Spleen (tissue), 7 donors: ENCODE data around the gene FAM53B.

Experiments
- POLR2A ChIP-seq, 3 donors: fragments of 450-650 bp; IDR thresholded peaks; one replicate each; pipeline ENCODE4 v1.5.1; 2017; ENCODE audit warnings: antibody characterized with exemption in 3 of 3, mild to moderate bottlenecking in 1 of 3
- POLR2AphosphoS5 ChIP-seq, 3 donors: sonication (generic); formaldehyde crosslinking; IDR thresholded peaks; one replicate each; pipeline ENCODE4 v1.5.1; 2017; ENCODE audit warnings: antibody characterized with exemption in 3 of 3
- TF ChIP-seq, protein P1 (sequence below), 11 experiments: fragments of 200-600 bp in 7 of 11; fragments of 450-650 bp in 4 of 11; sonication (generic) in 4 of 11; IDR thresholded peaks in 8 of 11; conservative IDR thresholded peaks in 3 of 11; 1 replicate in 7 of 11; 2 replicates in 4 of 11; pipeline versions ENCODE4 v1.4.0 to v1.8.0; 2016 to 2021; ENCODE audit warnings: antibody characterized with exemption in 11 of 11, inconsistent platforms in 4 of 11, mild to moderate bottlenecking in 1 of 11
- donor health status: DM: no; HTN: no; CAD: no; lungs with moderate emphysema.
- donor health status: DM: no; HTN: no; CAD: no.
- donor health status: DM: no; HTN: no; CAD: no.

DNA sequence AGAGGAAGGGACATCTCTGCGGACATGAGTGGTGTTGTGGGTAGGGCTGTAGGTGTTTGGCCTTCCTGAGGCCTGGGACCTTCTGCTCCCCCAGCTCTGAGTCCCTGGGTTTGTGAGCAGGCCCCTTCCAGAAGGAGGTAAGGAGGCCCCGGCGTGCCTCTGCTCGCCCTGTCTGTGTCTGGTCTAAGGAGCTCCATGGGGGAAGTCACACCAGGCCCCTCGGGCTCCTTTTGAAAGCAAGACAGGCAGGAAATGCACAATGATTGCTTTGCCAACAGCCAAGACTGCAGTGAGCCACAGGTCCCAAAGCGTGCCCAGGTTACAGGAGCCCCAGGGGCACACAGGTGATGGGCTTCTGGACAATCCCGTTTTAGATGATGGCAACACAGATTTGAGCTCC lies 89.5 kb downstream of the FAM53B start:
- TF ChIP-seq, protein P1, sequence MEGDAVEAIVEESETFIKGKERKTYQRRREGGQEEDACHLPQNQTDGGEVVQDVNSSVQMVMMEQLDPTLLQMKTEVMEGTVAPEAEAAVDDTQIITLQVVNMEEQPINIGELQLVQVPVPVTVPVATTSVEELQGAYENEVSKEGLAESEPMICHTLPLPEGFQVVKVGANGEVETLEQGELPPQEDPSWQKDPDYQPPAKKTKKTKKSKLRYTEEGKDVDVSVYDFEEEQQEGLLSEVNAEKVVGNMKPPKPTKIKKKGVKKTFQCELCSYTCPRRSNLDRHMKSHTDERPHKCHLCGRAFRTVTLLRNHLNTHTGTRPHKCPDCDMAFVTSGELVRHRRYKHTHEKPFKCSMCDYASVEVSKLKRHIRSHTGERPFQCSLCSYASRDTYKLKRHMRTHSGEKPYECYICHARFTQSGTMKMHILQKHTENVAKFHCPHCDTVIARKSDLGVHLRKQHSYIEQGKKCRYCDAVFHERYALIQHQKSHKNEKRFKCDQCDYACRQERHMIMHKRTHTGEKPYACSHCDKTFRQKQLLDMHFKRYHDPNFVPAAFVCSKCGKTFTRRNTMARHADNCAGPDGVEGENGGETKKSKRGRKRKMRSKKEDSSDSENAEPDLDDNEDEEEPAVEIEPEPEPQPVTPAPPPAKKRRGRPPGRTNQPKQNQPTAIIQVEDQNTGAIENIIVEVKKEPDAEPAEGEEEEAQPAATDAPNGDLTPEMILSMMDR (IDR thresholded peaks at IDR 0.05 in 8 of 11, conservative IDR thresholded peaks at IDR 0.05 in 3 of 11): no peak
- TF ChIP-seq POLR2A (IDR thresholded peaks at IDR 0.05): no peak
- no peak for TF ChIP-seq POLR2AphosphoS5 (IDR thresholded peaks at IDR 0.05)
